ENCODE measurements around the gene INAFM1. TPM values are rescaled to one million over a fixed set of nuclear protein-coding genes. Genes with fewer than 3 reads are reported as not detected.

Gene INAFM1
- total RNA-seq, 8 experiments from 2014 or later: 3.4 to 17.5 (median 10.4) TPM

GRCh38 chr19:47309608-47310007, 34.9 kb downstream of the INAFM1 start, which contains the start of gene C5AR1:
Gene C5AR1 (plus strand): TSS chr19:47309861. CDS start chr19:47309896, 35 bp downstream.
- ATAC-seq (replicated peaks in 6 of 8): no peak
- 12 to 60% (median 49%) methylated on average over 1 to 7 of the region's 12 CpGs; no CpG with 5 or more reads in 4 of the 10 experiments for WGBS, 10 experiments
- no peak within 1 kb of the TSS for H3K4me3 ChIP-seq
- H3K27ac ChIP-seq: no peak within 1 kb of the TSS
- in situ Hi-C loops (cut with MboI; ENCODE audit: low pct_unique_long_range_greater_than_20kb in 2 of 9, low sequenced_read_pairs in 9 of 9, unreplicated experiment in 9 of 9): no loop called here
- peaks cover 0 to 6% of the 10 kb centered on the region in 2 donors for H3K4me1 ChIP-seq (replicated peaks in 1 of 2)

DNA sequence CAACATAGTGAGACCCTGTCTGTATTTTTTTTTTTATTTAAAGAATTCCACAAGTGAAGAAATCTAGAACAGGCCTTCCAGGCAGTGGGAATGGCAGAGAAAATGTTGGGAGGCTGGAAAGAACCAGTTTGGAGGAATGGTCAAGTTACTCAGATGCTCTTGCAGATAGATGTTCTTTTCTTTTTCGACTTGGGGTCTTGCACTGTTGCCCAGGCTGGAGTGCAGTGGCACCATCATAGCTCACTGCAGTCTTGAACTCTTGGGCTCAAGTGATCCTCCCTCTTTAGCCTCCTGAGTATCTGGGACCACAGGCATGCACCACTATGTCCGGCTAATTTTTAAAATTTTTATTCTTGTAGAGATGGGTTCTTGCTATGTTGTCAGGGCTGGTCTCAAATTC, 35.6 kb downstream of the INAFM1 start:
- in situ Hi-C loops (cut with MboI; ENCODE audit: low pct_unique_long_range_greater_than_20kb in 2 of 9, low sequenced_read_pairs in 9 of 9, unreplicated experiment in 9 of 9): no loop called here
- Histone ChIP-seq H3K4me1 (replicated peaks in 1 of 2) (peaks cover 0 to 6% of the 10 kb centered on the region in 2 donors), H3K4me3 (no peak overlapping the region), H3K27ac (no peak overlapping the region)
- WGBS, 10 experiments: 60 to 92% (median 80%) methylated on average over 1 to 2 of the region's 2 CpGs; no CpG with 5 or more reads in 4 of the 10 experiments
- ATAC-seq (replicated peaks in 6 of 8): no peak

GRCh38 chr19:47310819-47311218, 36.1 kb downstream of the INAFM1 start:
- H3K4me1 ChIP-seq (replicated peaks in 1 of 2): peaks cover 0 to 6% of the 10 kb centered on the region in 2 donors
- no peak overlapping the region for H3K4me3 ChIP-seq
- peak in 2 of 8 experiments; percentile 13 to 38 for ATAC-seq (replicated peaks in 6 of 8)
- H3K27ac ChIP-seq: no peak overlapping the region
- 30 to 70% (median 40%) methylated on average over 1 to 5 of the region's 5 CpGs; no CpG with 5 or more reads in 4 of the 10 experiments for WGBS, 10 experiments
- in situ Hi-C loops (cut with MboI; ENCODE audit: low pct_unique_long_range_greater_than_20kb in 2 of 9, low sequenced_read_pairs in 9 of 9, unreplicated experiment in 9 of 9): no loop called here

DNA sequence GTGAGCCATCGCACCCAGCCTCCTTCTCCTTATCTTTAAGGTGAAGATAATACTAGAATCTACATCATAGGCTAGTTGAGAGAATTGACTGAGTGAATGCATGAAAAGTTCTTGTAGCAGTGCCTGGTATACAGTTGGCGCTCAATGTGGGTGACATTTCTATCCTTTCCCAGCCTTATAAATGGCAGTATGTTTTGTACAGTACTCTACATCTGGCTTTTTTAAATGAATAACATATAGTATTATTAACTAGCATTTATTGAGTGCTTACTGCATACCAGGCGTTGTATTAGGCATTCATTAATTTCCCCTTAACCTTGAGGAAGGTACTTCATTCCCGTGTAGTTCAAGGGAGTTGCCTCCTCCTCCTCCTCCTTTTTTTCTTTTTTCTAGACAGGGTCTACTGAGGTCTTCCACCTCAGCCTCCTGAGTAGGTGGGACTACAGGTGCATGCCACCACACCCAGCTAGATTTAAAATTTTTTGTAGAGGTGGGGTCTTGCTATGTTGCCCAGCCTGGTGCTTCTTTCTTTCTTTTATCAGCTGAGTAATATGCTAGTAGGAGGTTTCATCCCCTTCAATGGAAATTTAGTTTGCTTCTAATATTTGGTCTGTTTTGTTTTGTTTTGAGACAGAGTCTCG, 37.8 kb downstream of the INAFM1 start:
- Histone ChIP-seq H3K27ac (no peak overlapping the region), H3K4me1 (replicated peaks in 1 of 2) (peaks cover 0 to 6% of the 10 kb centered on the region in 2 donors), H3K4me3 (no peak overlapping the region)
- 64 to 100% (median 90%) methylated on average over 1 to 4 of the region's 5 CpGs; no CpG with 5 or more reads in 3 of the 10 experiments for WGBS, 10 experiments
- ATAC-seq (replicated peaks in 6 of 8): no peak
- in situ Hi-C loops (cut with MboI; ENCODE audit: low pct_unique_long_range_greater_than_20kb in 2 of 9, low sequenced_read_pairs in 9 of 9, unreplicated experiment in 9 of 9): no loop called here

DNA sequence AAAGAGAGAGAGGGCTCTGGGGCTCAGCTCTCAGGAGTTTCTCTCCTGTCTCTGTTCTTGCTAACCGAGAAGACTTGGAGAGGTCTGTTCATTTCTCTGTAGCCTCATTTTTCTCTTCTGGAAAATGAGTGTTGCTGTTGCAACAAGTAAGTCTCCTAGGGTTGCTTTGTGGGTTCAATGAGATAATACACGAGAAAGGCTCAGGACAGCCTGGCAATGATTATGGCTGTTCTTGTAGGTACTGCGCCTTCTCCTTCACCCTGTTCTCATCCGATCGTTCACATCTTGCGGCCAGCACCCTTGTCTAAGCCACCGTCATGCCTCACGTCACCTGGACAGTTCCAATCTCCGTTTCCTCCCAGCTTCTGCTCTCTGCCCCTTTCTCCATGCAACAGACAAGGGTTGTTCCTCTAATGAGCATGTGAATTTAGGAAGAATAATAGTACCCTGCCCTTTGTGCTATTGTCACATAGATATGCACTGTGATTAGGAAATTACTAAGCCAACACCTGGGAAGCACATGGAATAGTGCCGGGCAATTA, 39.1 kb downstream of the INAFM1 start:
- ATAC-seq (replicated peaks in 6 of 8): no peak
- Histone ChIP-seq H3K4me3 (no peak overlapping the region), H3K27ac (no peak overlapping the region), H3K4me1 (replicated peaks in 1 of 2) (peaks cover 0 to 6% of the 10 kb centered on the region in 2 donors)
- in situ Hi-C loops (cut with MboI; ENCODE audit: low pct_unique_long_range_greater_than_20kb in 2 of 9, low sequenced_read_pairs in 9 of 9, unreplicated experiment in 9 of 9): no loop called here
- WGBS, 10 experiments: 47 to 94% (median 83%) methylated on average over 2 to 6 of the region's 10 CpGs; no CpG with 5 or more reads in 1 of the 10 experiments

DNA sequence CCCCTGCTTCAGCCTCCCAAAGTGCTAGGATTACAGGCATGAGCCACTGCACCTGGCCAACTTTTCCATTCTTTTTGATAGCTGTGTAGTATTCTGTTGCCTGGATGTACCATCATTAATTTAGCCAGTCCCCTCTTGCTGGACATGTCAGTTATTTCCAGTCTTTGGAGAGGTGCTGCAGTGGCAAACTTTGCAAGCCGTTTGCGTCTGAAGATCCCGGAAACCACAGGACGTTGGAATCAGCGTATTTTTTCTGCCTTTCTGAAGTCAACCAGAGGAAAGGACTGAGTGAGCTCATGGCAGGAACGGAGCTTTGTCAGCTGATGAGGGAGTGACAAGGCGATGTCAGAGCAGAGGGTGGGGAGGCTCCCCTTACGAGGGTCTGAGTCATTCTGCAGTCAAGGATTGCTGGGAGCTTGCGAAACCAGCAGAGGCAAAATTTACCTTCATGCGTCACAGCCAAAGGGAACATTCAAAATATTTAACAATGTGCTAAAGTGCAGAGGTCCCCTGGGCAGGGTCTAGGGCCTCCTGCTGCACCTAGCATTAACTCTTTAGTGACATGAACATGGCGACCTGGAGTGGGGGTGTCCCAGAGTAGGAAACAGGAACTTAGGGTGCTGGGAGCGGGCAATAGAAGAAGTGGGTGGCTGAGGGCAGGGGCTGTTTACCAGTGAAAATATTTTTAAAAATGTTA, 40.6 kb downstream of the INAFM1 start:
- Histone ChIP-seq H3K4me1 (replicated peaks in 1 of 2) (peaks cover 0 to 6% of the 10 kb centered on the region in 2 donors), H3K4me3 (no peak overlapping the region), H3K27ac (no peak overlapping the region)
- WGBS, 10 experiments: 0 to 88% (median 44%) methylated on average over 1 to 10 of the region's 12 CpGs; no CpG with 5 or more reads in 1 of the 10 experiments
- in situ Hi-C loops (cut with MboI; ENCODE audit: low pct_unique_long_range_greater_than_20kb in 2 of 9, low sequenced_read_pairs in 9 of 9, unreplicated experiment in 9 of 9): no loop called here
- ATAC-seq (replicated peaks in 6 of 8): peak; percentile 91 to 100 (median 98)

- Histone ChIP-seq H3K27ac (no peak overlapping the region), H3K4me3 (no peak overlapping the region), H3K4me1 (replicated peaks in 1 of 2) (no peaks in the 10 kb centered on the region)
- in situ Hi-C loops (cut with MboI; ENCODE audit: low pct_unique_long_range_greater_than_20kb in 2 of 9, low sequenced_read_pairs in 9 of 9, unreplicated experiment in 9 of 9): no loop called here
- WGBS, 10 experiments: 75 to 100% (median 84%) methylated on average over 2 to 4 of the region's 4 CpGs; no CpG with 5 or more reads in 1 of the 10 experiments
- no peak for ATAC-seq (replicated peaks in 6 of 8)
Observed at GRCh38 chr19:47316513-47316912, 41.8 kb downstream of the INAFM1 start.

GRCh38 chr19:47319923-47320871, 45.5 kb downstream of the INAFM1 start:
- H3K4me3 ChIP-seq: no peak overlapping the region
- in situ Hi-C loops (cut with MboI; ENCODE audit: low pct_unique_long_range_greater_than_20kb in 2 of 9, low sequenced_read_pairs in 9 of 9, unreplicated experiment in 9 of 9): no loop called here
- H3K27ac ChIP-seq: no peak overlapping the region
- no peak for ATAC-seq (replicated peaks in 6 of 8)
- WGBS, 10 experiments: 82 to 96% (median 87%) methylated on average over 2 to 17 of the region's 46 CpGs; no CpG with 5 or more reads in 3 of the 10 experiments
- no peaks in the 10 kb centered on the region for H3K4me1 ChIP-seq (replicated peaks in 1 of 2)

DNA sequence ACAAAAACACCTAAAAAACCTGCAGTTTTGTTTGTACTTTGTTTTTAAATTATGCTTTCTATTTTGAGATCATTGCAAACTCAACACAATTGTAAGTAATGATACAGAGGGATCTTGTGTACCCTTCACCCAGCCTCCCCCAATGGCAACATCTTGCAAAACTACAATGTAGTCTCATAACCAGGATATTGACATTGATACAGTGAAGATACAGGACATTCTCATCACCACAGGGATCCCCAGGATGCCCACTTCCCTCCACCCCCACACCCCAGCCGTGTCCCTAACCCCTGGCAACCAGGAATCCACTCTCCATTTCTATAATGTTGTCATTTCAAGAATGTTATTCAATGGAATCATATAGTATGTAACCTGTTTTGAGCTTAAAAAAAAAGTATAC, 46.9 kb downstream of the INAFM1 start:
- Histone ChIP-seq H3K4me3 (no peak overlapping the region), H3K4me1 (replicated peaks in 1 of 2) (no peaks in the 10 kb centered on the region), H3K27ac (no peak overlapping the region)
- in situ Hi-C loops (cut with MboI; ENCODE audit: low pct_unique_long_range_greater_than_20kb in 2 of 9, low sequenced_read_pairs in 9 of 9, unreplicated experiment in 9 of 9): no loop called here
- no peak for ATAC-seq (replicated peaks in 6 of 8)
- WGBS, 10 experiments: 60% methylated on average over 1 of the region's 1 CpG; no CpG with 5 or more reads in 7 of the 10 experiments

GRCh38 chr19:47322058-47322457, 47.4 kb downstream of the INAFM1 start:
- in situ Hi-C loops (cut with MboI; ENCODE audit: low pct_unique_long_range_greater_than_20kb in 2 of 9, low sequenced_read_pairs in 9 of 9, unreplicated experiment in 9 of 9): no loop called here
- no peak for ATAC-seq (replicated peaks in 6 of 8)
- no peak overlapping the region for H3K27ac ChIP-seq
- 10 to 100% (median 67%) methylated on average over 1 to 2 of the region's 2 CpGs; no CpG with 5 or more reads in 4 of the 10 experiments for WGBS, 10 experiments
- no peaks in the 10 kb centered on the region for H3K4me1 ChIP-seq (replicated peaks in 1 of 2)
- H3K4me3 ChIP-seq: no peak overlapping the region

GRCh38 chr19:47323409-47323808, 48.7 kb downstream of the INAFM1 start:
- in situ Hi-C loops (cut with MboI; ENCODE audit: low pct_unique_long_range_greater_than_20kb in 2 of 9, low sequenced_read_pairs in 9 of 9, unreplicated experiment in 9 of 9): no loop called here
- Histone ChIP-seq H3K4me1 (replicated peaks in 1 of 2) (no peaks in the 10 kb centered on the region), H3K4me3 (no peak overlapping the region), H3K27ac (no peak overlapping the region)
- WGBS, 10 experiments: 40 to 100% (median 85%) methylated on average over 1 to 5 of the region's 8 CpGs; no CpG with 5 or more reads in 5 of the 10 experiments
- no peak for ATAC-seq (replicated peaks in 6 of 8)

DNA sequence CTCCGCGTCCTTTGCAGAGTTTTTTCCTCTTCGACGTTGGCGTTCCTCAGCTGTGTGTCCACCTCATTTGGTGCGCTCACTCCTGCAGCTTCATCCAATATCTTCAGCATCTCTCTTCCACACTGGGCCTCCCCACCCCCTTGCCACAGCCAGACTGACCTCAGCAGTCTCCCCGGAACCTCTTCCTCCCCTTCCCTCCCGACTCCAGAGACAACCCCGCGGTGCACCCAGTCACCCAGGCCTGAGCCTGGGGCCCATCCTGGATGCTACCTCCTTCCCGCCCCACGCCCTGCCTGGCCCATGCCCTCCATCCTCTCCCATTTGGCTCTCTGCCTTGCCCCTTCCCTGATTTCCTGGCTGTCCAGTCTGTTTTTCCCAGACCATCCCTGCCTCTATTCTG, 49.2 kb downstream of the INAFM1 start:
- in situ Hi-C loops (cut with MboI; ENCODE audit: low pct_unique_long_range_greater_than_20kb in 2 of 9, low sequenced_read_pairs in 9 of 9, unreplicated experiment in 9 of 9): no loop called here
- 90 to 100% methylated on average over 1 to 8 of the region's 12 CpGs; no CpG with 5 or more reads in 8 of the 10 experiments for WGBS, 10 experiments
- no peak for ATAC-seq (replicated peaks in 6 of 8)
- Histone ChIP-seq H3K4me1 (replicated peaks in 1 of 2) (no peaks in the 10 kb centered on the region), H3K4me3 (no peak overlapping the region), H3K27ac (no peak overlapping the region)

Measured in motor neuron (in vitro differentiated cells).